Activated naive CD4-positive, alpha-beta T cell treated with anti-CD3 and anti-CD28 coated beads, Interleukin-2, amount 50 U/mL, for 24 hours (primary cell): ENCODE data around the gene RIPK4.
A peak's percentile ranks its signal among the peaks of the same experiment; 100 is the strongest.

Experiments
- H3K27ac Mint-ChIP-seq: one replicate; pipeline ENCODE4 v1.8.0; 2021; ENCODE audit warnings: mild to moderate bottlenecking, mixed read lengths
- H3K27me3 Mint-ChIP-seq: one replicate; pipeline ENCODE4 v1.8.0; 2021; ENCODE audit warnings: mixed read lengths
- H3K36me3 Mint-ChIP-seq: one replicate; pipeline ENCODE4 v1.8.0; 2021; ENCODE audit warnings: mixed read lengths
- H3K4me1 Mint-ChIP-seq: one replicate; pipeline ENCODE4 v1.8.0; 2021; ENCODE audit warnings: mixed read lengths
- H3K4me3 Mint-ChIP-seq: one replicate; pipeline ENCODE4 v1.8.0; 2021; ENCODE audit warnings: mild to moderate bottlenecking, mixed read lengths
- H3K9me3 Mint-ChIP-seq: one replicate; pipeline ENCODE4 v1.8.0; 2021; ENCODE audit warnings: mixed read lengths

The RIPK4 gene

GRCh38 chr21:41755258-41755933, 11.5 kb downstream of the RIPK4 start:
- peaks cover 7% of the 10 kb centered on the region for H3K27me3 Mint-ChIP-seq
- H3K36me3 Mint-ChIP-seq, result no peaks in the 10 kb centered on the region
- no peaks in the 10 kb centered on the region for H3K4me1 Mint-ChIP-seq
- no peaks in the 10 kb centered on the region for H3K9me3 Mint-ChIP-seq
- no peak overlapping the region for H3K4me3 Mint-ChIP-seq
- no peak overlapping the region for H3K27ac Mint-ChIP-seq

DNA sequence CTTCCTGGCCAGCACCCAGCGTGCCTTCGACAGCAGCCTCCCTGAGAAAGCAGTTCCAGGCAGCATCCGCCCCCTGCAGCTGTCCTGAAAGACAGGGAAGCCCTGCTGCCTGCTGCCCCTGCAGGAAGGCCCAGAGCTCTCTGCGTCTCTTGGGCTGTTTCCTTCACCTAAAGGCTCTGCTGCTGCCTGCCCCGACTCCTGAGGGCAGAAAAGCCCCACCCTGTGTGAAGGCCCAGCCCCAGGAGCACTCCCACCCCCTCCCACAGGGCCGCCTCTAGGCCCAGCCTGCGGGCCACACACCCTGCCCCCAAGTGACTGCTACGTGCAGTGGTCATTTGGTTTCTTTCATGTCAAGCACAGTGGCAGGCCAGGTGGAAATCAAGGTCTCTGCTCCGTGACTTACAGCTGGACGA, 12.4 kb downstream of the RIPK4 start:
- Mint-ChIP-seq H3K27ac (no peak overlapping the region), H3K4me1 (no peaks in the 10 kb centered on the region), H3K36me3 (no peaks in the 10 kb centered on the region), H3K9me3 (no peaks in the 10 kb centered on the region), H3K4me3 (no peak overlapping the region), H3K27me3 (no peaks in the 10 kb centered on the region)

DNA sequence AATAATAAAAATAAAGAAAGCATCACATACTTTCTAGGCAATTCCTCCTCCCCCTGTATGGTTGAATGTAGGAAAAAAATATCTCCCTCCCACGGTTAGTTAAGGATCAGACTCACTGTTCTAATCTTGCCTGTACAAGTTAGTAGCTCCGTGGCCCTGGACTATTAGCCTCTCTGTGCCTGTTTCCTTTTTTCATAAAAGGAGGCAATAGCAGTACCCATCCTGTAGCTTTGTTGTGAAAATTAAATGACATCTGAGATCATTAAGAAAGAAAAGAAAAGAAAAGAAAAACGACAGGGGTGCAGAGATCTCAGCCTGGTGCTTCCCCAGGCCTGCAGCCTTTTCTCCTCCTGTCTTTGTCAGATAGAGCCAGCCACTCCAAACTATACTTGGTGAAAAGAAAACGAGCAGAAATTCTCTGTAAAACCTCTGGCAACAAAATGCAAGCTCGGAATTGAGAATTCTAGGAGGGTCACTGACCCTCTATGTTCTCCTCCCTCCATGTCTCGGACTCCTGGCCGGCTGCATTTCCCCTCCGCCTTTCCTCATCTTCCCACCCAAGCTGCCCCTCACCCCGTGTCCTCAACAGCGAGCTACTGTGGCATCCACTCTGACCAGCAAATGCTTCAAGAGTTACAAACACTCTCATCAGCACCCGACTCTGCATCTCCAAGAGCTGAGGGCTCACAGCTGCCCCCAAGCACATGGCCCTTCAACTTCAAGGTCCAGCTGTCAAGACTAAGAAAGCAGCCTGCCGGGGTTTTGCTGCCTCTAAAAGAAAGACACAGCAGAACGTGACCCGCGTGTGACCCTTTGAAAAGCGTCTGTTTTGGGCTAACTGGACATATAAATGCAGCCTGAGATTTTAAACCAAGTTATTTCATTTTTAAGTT, 13.6 kb downstream of the RIPK4 start:
- no peaks in the 10 kb centered on the region for H3K27me3 Mint-ChIP-seq
- no peaks in the 10 kb centered on the region for H3K36me3 Mint-ChIP-seq
- H3K4me3 Mint-ChIP-seq, result no peak overlapping the region
- no peak overlapping the region for H3K27ac Mint-ChIP-seq
- H3K4me1 Mint-ChIP-seq, result no peaks in the 10 kb centered on the region
- no peaks in the 10 kb centered on the region for H3K9me3 Mint-ChIP-seq

GRCh38 chr21:41752231-41752681, 14.6 kb downstream of the RIPK4 start:
- no peak overlapping the region for H3K4me3 Mint-ChIP-seq
- H3K36me3 Mint-ChIP-seq, result no peaks in the 10 kb centered on the region
- H3K27me3 Mint-ChIP-seq, result no peaks in the 10 kb centered on the region
- H3K4me1 Mint-ChIP-seq, result no peaks in the 10 kb centered on the region
- H3K9me3 Mint-ChIP-seq, result no peaks in the 10 kb centered on the region
- H3K27ac Mint-ChIP-seq, result no peak overlapping the region

GRCh38 chr21:41751611-41752011, 15.2 kb downstream of the RIPK4 start:
- H3K36me3 Mint-ChIP-seq, result no peaks in the 10 kb centered on the region
- no peaks in the 10 kb centered on the region for H3K27me3 Mint-ChIP-seq
- no peaks in the 10 kb centered on the region for H3K4me1 Mint-ChIP-seq
- no peaks in the 10 kb centered on the region for H3K9me3 Mint-ChIP-seq
- H3K27ac Mint-ChIP-seq, result no peak overlapping the region
- no peak overlapping the region for H3K4me3 Mint-ChIP-seq

DNA sequence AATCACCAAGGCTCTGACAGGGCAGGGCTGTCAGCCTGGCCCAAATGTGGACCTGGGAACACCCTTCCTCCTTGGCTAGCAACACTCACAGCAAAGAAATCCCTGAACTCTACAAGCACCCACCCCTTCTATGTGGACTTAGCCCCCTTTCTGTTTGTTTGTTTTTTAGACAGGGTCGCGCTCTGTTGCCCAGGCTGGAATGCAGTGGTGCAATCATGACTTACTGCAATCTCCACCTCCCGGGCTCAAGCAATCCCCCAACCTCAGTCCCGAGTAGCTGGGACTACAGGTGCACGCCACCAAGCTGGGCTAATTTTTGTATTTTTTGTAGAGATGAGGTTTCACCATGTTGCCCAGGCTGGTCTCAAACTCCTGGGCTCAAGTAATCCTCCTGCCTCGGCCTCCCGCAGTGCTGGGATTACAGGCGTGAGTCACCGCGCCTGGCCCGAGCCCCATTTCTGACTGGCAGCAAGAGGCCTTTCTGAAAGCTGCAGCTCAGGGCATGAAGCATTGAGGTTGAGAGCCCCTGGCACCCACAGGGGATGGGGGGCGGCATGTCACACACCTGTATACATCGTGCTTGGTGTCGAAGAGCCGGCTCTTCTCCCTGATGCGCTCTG, 16.2 kb downstream of the RIPK4 start:
- no peaks in the 10 kb centered on the region for H3K27me3 Mint-ChIP-seq
- no peaks in the 10 kb centered on the region for H3K9me3 Mint-ChIP-seq

DNA sequence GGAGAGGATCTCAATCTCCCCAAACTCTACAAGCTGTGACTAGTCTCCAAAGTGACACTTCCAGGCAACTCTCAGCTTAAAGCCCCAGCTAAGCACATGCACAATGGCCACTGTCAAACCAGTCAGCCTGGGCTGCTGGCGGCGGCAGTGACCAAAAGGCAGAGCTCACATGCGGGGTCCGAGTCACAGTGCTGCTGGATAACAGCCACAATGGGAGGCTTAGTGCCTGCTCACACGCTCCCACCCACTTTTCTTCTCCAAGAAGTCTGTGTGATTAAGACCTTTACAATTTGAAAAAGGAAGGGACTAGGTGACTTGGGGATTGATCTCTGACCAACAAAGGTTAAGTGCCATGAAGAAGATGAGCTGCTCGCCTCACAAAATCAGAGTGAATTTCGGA, 16.8 kb downstream of the RIPK4 start:
- H3K4me3 Mint-ChIP-seq, result no peak overlapping the region
- no peaks in the 10 kb centered on the region for H3K36me3 Mint-ChIP-seq
- H3K27ac Mint-ChIP-seq, result no peak overlapping the region
- no peaks in the 10 kb centered on the region for H3K27me3 Mint-ChIP-seq
- no peaks in the 10 kb centered on the region for H3K9me3 Mint-ChIP-seq
- H3K4me1 Mint-ChIP-seq, result no peaks in the 10 kb centered on the region

More for the DNA sequence above, 16.2 kb downstream of the RIPK4 start:
- Mint-ChIP-seq H3K4me3 (no peak overlapping the region), H3K4me1 (no peaks in the 10 kb centered on the region), H3K27ac (peak overlapping the region; percentile 74), H3K36me3 (no peaks in the 10 kb centered on the region)

DNA sequence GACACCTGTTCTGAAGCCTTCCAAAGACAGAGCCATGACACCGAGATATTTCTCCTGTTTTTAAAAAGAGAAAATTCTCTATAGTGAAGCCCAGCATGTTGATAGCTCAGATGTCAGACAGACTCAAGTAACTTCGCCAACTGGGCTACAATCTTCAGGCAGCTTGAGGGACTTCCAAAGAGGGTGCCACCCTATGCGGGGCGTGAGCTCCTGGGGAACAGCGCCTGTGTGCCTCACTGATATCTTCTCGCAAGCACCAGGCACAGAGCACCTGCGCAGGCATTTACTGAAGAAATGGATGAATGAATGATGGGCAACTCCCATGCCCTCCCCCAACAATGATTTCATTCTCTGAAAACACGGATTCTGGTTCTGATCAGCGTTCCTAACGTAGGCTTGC, 17.6 kb downstream of the RIPK4 start:
- Mint-ChIP-seq H3K36me3 (no peaks in the 10 kb centered on the region), H3K4me1 (no peaks in the 10 kb centered on the region), H3K4me3 (no peak overlapping the region), H3K9me3 (no peaks in the 10 kb centered on the region), H3K27ac (no peak overlapping the region), H3K27me3 (no peaks in the 10 kb centered on the region)

DNA sequence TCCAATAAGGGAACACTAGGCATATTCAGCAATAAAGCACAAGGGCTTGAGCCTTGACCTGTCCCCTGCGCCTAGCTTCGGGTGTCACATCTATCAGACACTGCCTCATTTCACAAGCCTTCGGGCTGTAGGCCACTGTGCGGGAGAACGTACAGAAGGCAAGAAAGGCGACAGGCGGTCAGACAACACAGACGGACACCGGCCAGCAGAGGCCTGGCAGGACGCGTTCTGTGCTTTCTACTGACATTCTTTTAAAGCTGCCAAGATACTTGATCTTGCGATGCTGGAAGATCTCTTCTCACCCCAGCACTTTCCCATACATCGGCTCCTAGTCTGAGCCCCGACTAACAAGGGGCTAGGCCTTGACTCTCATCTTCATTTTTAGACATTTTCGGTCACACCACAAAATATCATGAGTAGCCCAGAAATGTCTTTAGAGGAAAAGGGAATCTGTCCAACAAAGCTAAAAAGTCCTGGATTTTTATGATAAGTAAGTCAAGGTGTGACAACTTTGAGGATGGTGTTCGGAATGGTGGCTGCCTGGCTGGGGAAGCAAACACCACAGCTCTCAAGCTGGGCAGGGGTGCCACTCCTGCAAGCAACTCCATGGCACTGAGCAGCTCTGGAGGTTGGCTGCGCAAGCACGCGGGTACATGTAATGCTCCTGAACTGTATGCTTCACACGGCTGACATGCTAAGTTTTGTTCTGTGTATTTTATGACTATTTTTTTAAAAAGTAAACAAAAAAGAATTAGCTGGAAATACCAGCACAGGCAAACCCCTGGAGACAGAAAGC, 18.7 kb downstream of the RIPK4 start:
- Mint-ChIP-seq H3K36me3 (no peaks in the 10 kb centered on the region), H3K27me3 (no peaks in the 10 kb centered on the region), H3K9me3 (no peaks in the 10 kb centered on the region), H3K27ac (no peak overlapping the region), H3K4me1 (no peaks in the 10 kb centered on the region), H3K4me3 (no peak overlapping the region)

DNA sequence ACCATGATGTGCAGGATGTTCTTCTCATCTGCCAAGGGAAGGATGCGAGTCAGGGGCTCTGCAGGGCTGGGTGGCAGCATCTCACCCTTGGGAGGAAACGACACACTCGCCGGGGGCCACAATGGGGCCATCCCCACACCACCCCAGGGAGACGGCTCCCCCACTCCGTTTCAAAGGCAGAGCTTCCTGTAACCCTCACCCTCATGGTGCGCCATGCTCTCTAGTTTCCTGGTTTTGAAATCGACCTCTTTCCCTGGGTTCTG, 20.2 kb downstream of the RIPK4 start:
- no peaks in the 10 kb centered on the region for H3K9me3 Mint-ChIP-seq
- H3K27me3 Mint-ChIP-seq, result no peaks in the 10 kb centered on the region
- H3K4me3 Mint-ChIP-seq, result no peak overlapping the region
- H3K27ac Mint-ChIP-seq, result peak overlapping the region; percentile 51
- peaks cover 2% of the 10 kb centered on the region for H3K36me3 Mint-ChIP-seq
- H3K4me1 Mint-ChIP-seq, result no peaks in the 10 kb centered on the region

- Mint-ChIP-seq H3K27ac (no peak overlapping the region), H3K9me3 (no peaks in the 10 kb centered on the region), H3K4me3 (no peak overlapping the region), H3K27me3 (no peaks in the 10 kb centered on the region), H3K4me1 (no peaks in the 10 kb centered on the region), H3K36me3 (peaks cover 2% of the 10 kb centered on the region)
These were observed 20.7 kb downstream of the RIPK4 start for GRCh38 chr21:41745971-41746743.

- no peaks in the 10 kb centered on the region for H3K27me3 Mint-ChIP-seq
- H3K4me3 Mint-ChIP-seq, result no peak overlapping the region
- H3K4me1 Mint-ChIP-seq, result no peaks in the 10 kb centered on the region
- H3K9me3 Mint-ChIP-seq, result no peaks in the 10 kb centered on the region
- peaks cover 2% of the 10 kb centered on the region for H3K36me3 Mint-ChIP-seq
- H3K27ac Mint-ChIP-seq, result no peak overlapping the region
These were observed 21.6 kb downstream of the RIPK4 start for GRCh38 chr21:41745026-41745820.

GRCh38 chr21:41744028-41744930, 22.6 kb downstream of the RIPK4 start:
- no peak overlapping the region for H3K27ac Mint-ChIP-seq
- no peaks in the 10 kb centered on the region for H3K9me3 Mint-ChIP-seq
- H3K27me3 Mint-ChIP-seq, result no peaks in the 10 kb centered on the region
- no peak overlapping the region for H3K4me3 Mint-ChIP-seq
- H3K36me3 Mint-ChIP-seq, result peaks cover 2% of the 10 kb centered on the region
- no peaks in the 10 kb centered on the region for H3K4me1 Mint-ChIP-seq
